ENCODE results near the gene ETHE1. TPM values are rescaled to one million over a fixed set of nuclear protein-coding genes. Genes with fewer than 3 reads are reported as not detected.
"Not testable (repeated sequence)": the region's sequence is repeated elsewhere in the genome, so short reads cannot be mapped to it uniquely, and the experiment has no call there.

Gene ETHE1
- polyA plus RNA-seq, 1 donor: 97.7 TPM

DNA sequence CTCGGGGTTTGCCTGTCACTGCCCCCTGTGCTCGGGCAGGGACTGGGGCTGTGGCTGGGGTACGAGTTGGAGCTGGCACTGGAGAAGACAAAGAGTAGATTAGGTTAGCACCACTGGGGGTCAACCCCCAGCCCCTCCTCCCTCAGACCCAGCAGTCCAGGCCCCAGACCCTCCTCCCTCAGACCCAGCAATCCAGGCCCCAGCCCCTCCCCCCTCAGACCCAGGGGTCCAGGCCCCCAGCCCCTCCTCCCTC lies 25.1 kb upstream of the ETHE1 start:
- Histone ChIP-seq H3K27me3 (ENCODE audit: control insufficient read depth, insufficient read depth, low read length) (no peaks in the 10 kb centered on the region), H3K36me3 (ENCODE audit: control insufficient read depth, insufficient read depth, low read length) (peaks cover 53% of the 10 kb centered on the region), H3K9me3 (ENCODE audit: control insufficient read depth, low read depth, low read length) (no peaks in the 10 kb centered on the region), H3K27ac (ENCODE audit: low read length) (no peak overlapping the region), H3K4me3 (ENCODE audit: low read length) (no peak overlapping the region), H3K4me1 (ENCODE audit: control insufficient read depth, insufficient read depth, low read length) (no peaks in the 10 kb centered on the region)
- no CpG with 5 or more reads among the region's 3 CpGs for WGBS (ENCODE audit: insufficient coverage, low lambda C conversion rate)
- no peak for DNase-seq

GRCh38 chr19:43551399-43552197 lies 24.6 kb upstream of the ETHE1 start:
- Histone ChIP-seq H3K9me3 (ENCODE audit: control insufficient read depth, low read depth, low read length) (no peaks in the 10 kb centered on the region), H3K27ac (ENCODE audit: low read length) (no peak overlapping the region), H3K4me1 (ENCODE audit: control insufficient read depth, insufficient read depth, low read length) (no peaks in the 10 kb centered on the region), H3K27me3 (ENCODE audit: control insufficient read depth, insufficient read depth, low read length) (no peaks in the 10 kb centered on the region), H3K36me3 (ENCODE audit: control insufficient read depth, insufficient read depth, low read length) (peaks cover 55% of the 10 kb centered on the region), H3K4me3 (ENCODE audit: low read length) (no peak overlapping the region)
- WGBS (ENCODE audit: insufficient coverage, low lambda C conversion rate): 0% methylated on average over 1 of the region's 23 CpGs
- no peak for DNase-seq

GRCh38 chr19:43548706-43549105 lies 21.7 kb upstream of the ETHE1 start:
- Histone ChIP-seq H3K4me3 (ENCODE audit: low read length) (no peak overlapping the region), H3K9me3 (ENCODE audit: control insufficient read depth, low read depth, low read length) (no peaks in the 10 kb centered on the region), H3K4me1 (ENCODE audit: control insufficient read depth, insufficient read depth, low read length) (no peaks in the 10 kb centered on the region), H3K27ac (ENCODE audit: low read length) (no peak overlapping the region), H3K27me3 (ENCODE audit: control insufficient read depth, insufficient read depth, low read length) (no peaks in the 10 kb centered on the region), H3K36me3 (ENCODE audit: control insufficient read depth, insufficient read depth, low read length) (peaks cover 58% of the 10 kb centered on the region)
- WGBS (ENCODE audit: insufficient coverage, low lambda C conversion rate): 100% methylated on average over 1 of the region's 2 CpGs
- no peak for DNase-seq

DNA sequence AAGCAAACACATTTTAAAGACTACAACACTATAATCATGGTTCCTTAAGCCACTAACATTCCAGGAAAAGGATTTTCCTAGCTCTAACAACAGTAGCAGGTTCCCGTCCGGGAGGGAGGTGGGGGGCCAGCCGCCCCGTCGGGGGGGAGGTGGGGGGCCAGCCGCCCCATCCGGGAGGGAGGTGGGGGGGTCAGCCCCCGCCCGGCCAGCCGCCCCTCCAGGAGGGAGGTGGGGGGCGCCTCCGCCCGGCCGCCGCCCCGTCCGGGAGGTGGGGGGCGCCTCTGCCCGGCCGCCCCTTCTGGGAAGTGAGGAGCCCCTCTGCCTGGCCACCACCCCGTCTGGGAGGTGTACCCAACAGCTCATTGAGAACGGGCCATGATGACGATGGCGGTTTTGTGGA lies 20.9 kb upstream of the ETHE1 start:
- H3K4me3 ChIP-seq (ENCODE audit: low read length); H3K4me1 ChIP-seq (ENCODE audit: control insufficient read depth, insufficient read depth, low read length); H3K27me3 ChIP-seq (ENCODE audit: control insufficient read depth, insufficient read depth, low read length); DNase-seq; H3K9me3 ChIP-seq (ENCODE audit: control insufficient read depth, low read depth, low read length); H3K27ac ChIP-seq (ENCODE audit: low read length): not testable (repeated sequence)
- no CpG with 5 or more reads among the region's 24 CpGs for WGBS (ENCODE audit: insufficient coverage, low lambda C conversion rate)
- H3K36me3 ChIP-seq (ENCODE audit: control insufficient read depth, insufficient read depth, low read length): peaks cover 56% of the 10 kb centered on the region

DNA sequence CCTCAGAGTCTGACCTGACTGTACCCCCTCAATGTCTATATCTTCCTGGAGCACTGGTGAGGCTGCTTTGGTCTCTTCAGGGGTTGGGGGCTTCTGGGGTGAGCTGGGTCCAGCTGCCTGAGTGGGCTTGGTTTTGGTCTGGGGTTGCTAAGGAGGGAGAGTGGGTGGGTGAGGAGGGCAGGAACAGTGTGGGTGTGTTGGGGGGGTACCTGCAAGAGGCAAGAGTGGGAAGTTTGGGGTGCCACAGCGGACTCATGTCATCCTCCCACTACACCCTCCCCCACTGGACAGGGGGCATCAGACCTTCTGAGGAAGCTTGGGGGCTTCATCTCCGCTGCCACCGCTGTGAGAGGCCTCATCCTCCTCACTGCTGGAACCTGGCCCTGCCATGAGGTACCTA lies 19.6 kb upstream of the ETHE1 start:
- Histone ChIP-seq H3K36me3 (ENCODE audit: control insufficient read depth, insufficient read depth, low read length) (peaks cover 57% of the 10 kb centered on the region), H3K4me3 (ENCODE audit: low read length) (no peak overlapping the region)
- WGBS (ENCODE audit: insufficient coverage, low lambda C conversion rate): no CpG with 5 or more reads among the region's 3 CpGs

DNA sequence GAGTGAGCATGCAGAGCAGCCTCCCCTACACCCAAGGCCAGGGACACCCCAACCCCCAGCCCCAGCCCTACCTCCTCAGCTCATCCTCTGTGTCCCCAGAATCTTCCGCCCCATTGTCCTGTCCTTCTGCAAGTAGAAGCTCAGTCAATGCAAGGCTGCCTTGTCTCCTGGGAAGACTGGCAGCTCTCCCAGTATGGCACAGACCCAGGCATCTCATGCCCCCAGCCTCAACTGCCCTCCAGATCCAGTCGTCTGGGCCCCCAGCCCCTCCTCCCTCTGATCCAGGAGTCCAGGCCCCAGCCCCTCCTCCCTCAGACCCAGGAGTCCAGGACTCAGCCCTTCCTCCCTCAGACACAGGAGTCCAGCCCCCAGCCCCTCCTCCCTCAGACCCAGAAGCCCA lies 19.0 kb upstream of the ETHE1 start:
- no peaks in the 10 kb centered on the region for H3K9me3 ChIP-seq (ENCODE audit: control insufficient read depth, low read depth, low read length)
- no CpG with 5 or more reads among the region's 2 CpGs for WGBS (ENCODE audit: insufficient coverage, low lambda C conversion rate)

More for the DNA sequence above, 19.6 kb upstream of the ETHE1 start:
- no peaks in the 10 kb centered on the region for H3K4me1 ChIP-seq (ENCODE audit: control insufficient read depth, insufficient read depth, low read length)
- no peak for DNase-seq
- no peak overlapping the region for H3K27ac ChIP-seq (ENCODE audit: low read length)
- H3K9me3 ChIP-seq (ENCODE audit: control insufficient read depth, low read depth, low read length): no peaks in the 10 kb centered on the region
- no peaks in the 10 kb centered on the region for H3K27me3 ChIP-seq (ENCODE audit: control insufficient read depth, insufficient read depth, low read length)

GRCh38 chr19:43545276-43545675 lies 18.3 kb upstream of the ETHE1 start:
- H3K9me3 ChIP-seq (ENCODE audit: control insufficient read depth, low read depth, low read length): no peaks in the 10 kb centered on the region
- no peak for DNase-seq
- WGBS (ENCODE audit: insufficient coverage, low lambda C conversion rate): 80% methylated on average over 1 of the region's 5 CpGs
- no peak overlapping the region for H3K27ac ChIP-seq (ENCODE audit: low read length)
- H3K4me3 ChIP-seq (ENCODE audit: low read length): no peak overlapping the region
- H3K27me3 ChIP-seq (ENCODE audit: control insufficient read depth, insufficient read depth, low read length): no peaks in the 10 kb centered on the region
- H3K36me3 ChIP-seq (ENCODE audit: control insufficient read depth, insufficient read depth, low read length): peaks cover 53% of the 10 kb centered on the region
- no peaks in the 10 kb centered on the region for H3K4me1 ChIP-seq (ENCODE audit: control insufficient read depth, insufficient read depth, low read length)

More for the DNA sequence above, 19.0 kb upstream of the ETHE1 start:
- H3K36me3 ChIP-seq (ENCODE audit: control insufficient read depth, insufficient read depth, low read length): peaks cover 55% of the 10 kb centered on the region
- no peak for DNase-seq
- H3K27ac ChIP-seq (ENCODE audit: low read length): no peak overlapping the region
- H3K4me1 ChIP-seq (ENCODE audit: control insufficient read depth, insufficient read depth, low read length): no peaks in the 10 kb centered on the region
- no peaks in the 10 kb centered on the region for H3K27me3 ChIP-seq (ENCODE audit: control insufficient read depth, insufficient read depth, low read length)
- H3K4me3 ChIP-seq (ENCODE audit: low read length): no peak overlapping the region

DNA sequence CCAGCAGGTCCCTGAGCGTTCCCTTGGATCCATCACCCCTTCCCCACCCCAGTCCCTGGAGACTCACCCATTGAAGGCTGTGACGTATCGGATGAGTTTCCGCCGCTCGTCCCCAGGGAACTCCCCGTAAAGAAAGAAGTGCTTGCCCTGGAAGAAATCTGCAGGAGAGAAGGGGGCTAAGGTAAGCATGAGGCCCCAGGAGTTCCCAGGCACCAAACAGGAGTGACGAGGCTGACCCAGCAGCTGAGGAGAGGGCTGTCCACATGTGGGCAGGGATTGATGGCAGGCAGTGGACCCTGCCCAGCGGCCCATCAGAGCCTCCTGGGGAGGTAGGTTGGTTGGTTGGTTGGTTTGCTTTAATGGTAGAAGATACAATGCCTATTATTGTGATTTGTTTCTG lies 17.1 kb upstream of the ETHE1 start:
- no peaks in the 10 kb centered on the region for H3K27me3 ChIP-seq (ENCODE audit: control insufficient read depth, insufficient read depth, low read length)
- H3K36me3 ChIP-seq (ENCODE audit: control insufficient read depth, insufficient read depth, low read length): peaks cover 51% of the 10 kb centered on the region
- no CpG with 5 or more reads among the region's 9 CpGs for WGBS (ENCODE audit: insufficient coverage, low lambda C conversion rate)
- H3K4me3 ChIP-seq (ENCODE audit: low read length): no peak overlapping the region
- no peaks in the 10 kb centered on the region for H3K9me3 ChIP-seq (ENCODE audit: control insufficient read depth, low read depth, low read length)
- H3K4me1 ChIP-seq (ENCODE audit: control insufficient read depth, insufficient read depth, low read length): no peaks in the 10 kb centered on the region
- DNase-seq: no peak
- no peak overlapping the region for H3K27ac ChIP-seq (ENCODE audit: low read length)

DNA sequence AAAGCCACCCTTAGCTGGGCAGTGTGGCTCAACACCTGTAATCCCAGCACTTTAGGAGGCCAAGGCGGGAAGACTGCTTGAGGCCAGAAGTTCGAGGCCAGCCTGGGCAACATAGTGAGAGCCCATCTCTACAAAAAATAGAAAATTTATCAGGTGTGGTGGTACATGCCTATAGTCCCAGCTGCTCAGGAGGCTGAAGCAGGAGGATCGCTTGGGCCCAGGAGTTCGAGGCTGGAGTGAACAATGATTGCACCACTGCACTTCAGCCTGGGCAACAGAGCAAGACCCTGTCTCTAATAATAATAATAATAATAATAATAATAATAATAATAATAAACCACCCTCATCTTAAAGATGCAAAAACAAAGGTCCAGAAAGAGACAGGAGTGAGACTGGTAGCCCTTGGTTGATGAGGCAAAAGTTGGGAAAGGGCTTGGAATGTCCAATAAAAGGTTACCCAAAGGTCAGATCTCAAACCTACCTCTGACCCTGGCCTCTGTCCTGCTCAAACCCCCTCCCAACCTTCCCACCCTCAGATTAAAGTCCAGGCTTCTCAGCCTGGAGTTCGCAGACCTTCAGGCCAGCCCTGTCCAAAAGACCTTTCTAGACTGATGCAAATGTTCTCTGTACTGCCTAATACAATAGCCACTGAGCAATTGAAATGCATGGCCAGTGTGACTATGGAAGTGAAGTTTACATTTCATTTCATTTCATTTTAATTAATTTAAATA lies 15.1 kb upstream of the ETHE1 start:
- Histone ChIP-seq H3K27ac (ENCODE audit: low read length) (no peak overlapping the region), H3K4me3 (ENCODE audit: low read length) (no peak overlapping the region), H3K9me3 (ENCODE audit: control insufficient read depth, low read depth, low read length) (no peaks in the 10 kb centered on the region), H3K4me1 (ENCODE audit: control insufficient read depth, insufficient read depth, low read length) (no peaks in the 10 kb centered on the region), H3K27me3 (ENCODE audit: control insufficient read depth, insufficient read depth, low read length) (no peaks in the 10 kb centered on the region), H3K36me3 (ENCODE audit: control insufficient read depth, insufficient read depth, low read length) (peaks cover 58% of the 10 kb centered on the region)
- DNase-seq: no peak
- WGBS (ENCODE audit: insufficient coverage, low lambda C conversion rate): no CpG with 5 or more reads among the region's 5 CpGs

DNA sequence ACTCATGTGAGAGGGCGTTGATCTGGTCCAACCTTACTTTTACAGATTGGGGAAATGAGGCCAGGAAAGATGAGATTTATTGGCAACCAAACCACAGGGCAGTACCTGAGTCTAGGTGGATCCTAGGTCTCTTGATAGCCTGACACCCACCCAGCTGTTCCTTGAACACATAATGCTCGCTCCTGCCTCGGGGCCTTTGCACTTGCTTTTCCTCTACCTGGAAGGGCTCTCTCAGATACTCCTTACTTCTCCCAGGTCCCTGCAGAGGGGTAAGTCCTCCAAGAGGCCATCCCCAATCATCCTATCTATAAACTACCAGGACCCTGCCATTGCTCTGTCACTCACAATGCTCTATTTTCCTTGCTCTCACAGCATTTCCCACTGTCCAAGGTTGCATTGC lies 13.4 kb upstream of the ETHE1 start:
- Histone ChIP-seq H3K4me1 (ENCODE audit: control insufficient read depth, insufficient read depth, low read length) (no peaks in the 10 kb centered on the region), H3K36me3 (ENCODE audit: control insufficient read depth, insufficient read depth, low read length) (peaks cover 50% of the 10 kb centered on the region), H3K27ac (ENCODE audit: low read length) (no peak overlapping the region), H3K4me3 (ENCODE audit: low read length) (no peak overlapping the region), H3K27me3 (ENCODE audit: control insufficient read depth, insufficient read depth, low read length) (no peaks in the 10 kb centered on the region), H3K9me3 (ENCODE audit: control insufficient read depth, low read depth, low read length) (no peaks in the 10 kb centered on the region)
- no CpG with 5 or more reads among the region's 3 CpGs for WGBS (ENCODE audit: insufficient coverage, low lambda C conversion rate)
- no peak for DNase-seq

GRCh38 chr19:43538922-43539321 lies 11.9 kb upstream of the ETHE1 start:
- peaks cover 4% of the 10 kb centered on the region for H3K4me1 ChIP-seq (ENCODE audit: control insufficient read depth, insufficient read depth, low read length)
- H3K27ac ChIP-seq (ENCODE audit: low read length): no peak overlapping the region
- H3K36me3 ChIP-seq (ENCODE audit: control insufficient read depth, insufficient read depth, low read length): peaks cover 39% of the 10 kb centered on the region
- DNase-seq: no peak
- H3K4me3 ChIP-seq (ENCODE audit: low read length): no peak overlapping the region
- no peaks in the 10 kb centered on the region for H3K27me3 ChIP-seq (ENCODE audit: control insufficient read depth, insufficient read depth, low read length)
- H3K9me3 ChIP-seq (ENCODE audit: control insufficient read depth, low read depth, low read length): no peaks in the 10 kb centered on the region

All from large intestine (tissue), 3 donors.